Fibroblast of skin of back (primary cell): ENCODE measurements around the gene ZNF263.

Experiments
- DNase-seq: peaks from one replicate; pipeline ENCODE4 v3.0.0-alpha.2; 2013

Gene ZNF263

DNA sequence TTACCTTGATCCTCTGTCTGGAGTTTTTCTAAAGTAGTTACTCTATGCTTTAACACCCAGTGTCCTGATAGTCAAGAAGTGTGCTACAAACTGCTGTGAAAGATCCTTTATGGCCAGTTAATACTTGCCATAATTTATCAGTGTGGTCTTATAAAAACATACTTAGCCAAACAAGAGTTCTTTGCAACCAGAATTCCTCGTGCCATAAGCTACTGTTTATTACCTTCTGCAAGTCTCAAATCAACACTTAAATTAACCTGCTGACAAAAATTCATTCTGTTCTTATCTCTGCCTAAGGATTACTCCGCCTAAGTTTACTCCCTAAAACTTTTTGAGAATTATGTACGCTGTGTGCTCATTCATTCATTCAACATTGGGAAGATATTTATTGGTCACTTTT is 44.8 kb downstream of the ZNF263 start:
- no peak for DNase-seq

DNA sequence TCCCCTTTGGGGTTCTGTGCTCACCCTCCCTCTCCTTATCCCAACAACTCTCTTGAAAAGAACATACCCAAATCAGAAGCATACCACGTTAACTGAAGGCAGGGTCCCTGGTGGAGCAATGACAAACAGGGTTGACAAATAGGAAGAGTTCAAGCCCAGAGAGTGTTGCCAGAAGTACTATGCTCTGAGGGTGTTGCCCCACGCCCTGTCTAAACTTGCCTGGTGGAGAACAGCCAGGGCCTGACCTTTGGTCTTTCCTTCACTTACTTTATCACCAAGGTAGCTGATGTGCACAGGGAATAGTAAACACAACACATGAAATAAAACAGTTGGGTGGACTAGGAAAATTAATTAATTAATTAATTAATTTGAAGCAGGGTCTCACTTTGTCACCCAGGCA is 45.4 kb downstream of the ZNF263 start:
- DNase-seq = no peak
